Natural killer cell treated with Interleukin-12 subunit alpha and Interleukin-12 subunit beta and Interleukin-15 and Interleukin-18, amount 100 ng/mL, for 72 hours (primary cell): ENCODE results near the gene KCNK15. TPM values are rescaled to one million over a fixed set of nuclear protein-coding genes. Genes with fewer than 3 reads are reported as not detected.

Source experiments
- total RNA-seq, 2 donors: library from RNA; stranded (reverse); gene quantifications; one replicate each; pipeline ENCODE4 v1.2.3, GENCODE V29; 2022

The KCNK15 gene
- total RNA-seq, 2 donors from 2014 or later = 0.28 to 0.50 TPM

Other genes starting within 250 kb of the KCNK15 start
- gene SERINC3, start 223.8 kb upstream of the KCNK15 start, total RNA-seq = 10 to 100 TPM; 46.7 to 83.8 TPM
- gene PKIG, start 163.3 kb upstream of the KCNK15 start, total RNA-seq = 1 to 10 TPM; 2.4 to 3.4 TPM
- gene ADA, start 94.2 kb upstream of the KCNK15 start, total RNA-seq = 10 to 100 TPM; 31.9 to 42.7 TPM
- not detected for gene CCN5, start 30.5 kb upstream of the KCNK15 start, total RNA-seq
- gene RIMS4, start 64.7 kb downstream of the KCNK15 start, total RNA-seq = not detected
- gene YWHAB, start 139.8 kb downstream of the KCNK15 start, total RNA-seq = 100 to 1,000 TPM; 189 to 283 TPM
- gene PABPC1L, start 164.2 kb downstream of the KCNK15 start, total RNA-seq = 100 to 1,000 TPM in 1 of 2 donors, 10 to 100 TPM in 1; 58.2 to 113 TPM
- gene TOMM34, start 214.5 kb downstream of the KCNK15 start, total RNA-seq = 10 to 100 TPM; 25.1 to 34.9 TPM
- gene STK4, start 220.6 kb downstream of the KCNK15 start, total RNA-seq = 100 to 1,000 TPM; 157 to 264 TPM